ENCODE results near the gene NCK1. TPM values are rescaled to one million over a fixed set of nuclear protein-coding genes. Genes with fewer than 3 reads are reported as not detected.

Gene NCK1
- total RNA-seq, 1 donor from 2014 or later: 24.9 TPM

DNA sequence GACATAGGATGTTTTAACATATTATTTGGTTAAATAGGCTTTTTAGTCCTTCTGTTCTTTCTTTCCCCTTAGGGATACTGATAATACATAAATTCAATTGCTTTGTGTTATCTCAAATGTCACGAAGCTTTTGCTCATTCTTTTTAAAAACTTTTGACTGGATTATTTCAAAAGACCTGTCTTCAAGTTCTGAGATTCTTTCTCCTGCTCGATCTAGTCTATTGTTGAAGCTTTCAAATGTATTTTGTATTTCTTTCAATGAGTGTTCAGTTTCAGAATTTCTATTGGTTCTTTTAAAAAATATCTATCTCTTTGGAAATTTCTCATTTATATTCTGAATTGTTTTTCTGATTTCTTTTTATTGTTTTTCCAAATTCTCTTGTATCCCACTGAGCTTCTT is 112.7 kb downstream of the NCK1 start:
- H3K9me3 Mint-ChIP-seq: peaks cover 12% of the 10 kb centered on the region
- no peaks in the 10 kb centered on the region for H3K27me3 Mint-ChIP-seq (ENCODE audit: low read depth)
- TF ChIP-seq, protein P1, sequence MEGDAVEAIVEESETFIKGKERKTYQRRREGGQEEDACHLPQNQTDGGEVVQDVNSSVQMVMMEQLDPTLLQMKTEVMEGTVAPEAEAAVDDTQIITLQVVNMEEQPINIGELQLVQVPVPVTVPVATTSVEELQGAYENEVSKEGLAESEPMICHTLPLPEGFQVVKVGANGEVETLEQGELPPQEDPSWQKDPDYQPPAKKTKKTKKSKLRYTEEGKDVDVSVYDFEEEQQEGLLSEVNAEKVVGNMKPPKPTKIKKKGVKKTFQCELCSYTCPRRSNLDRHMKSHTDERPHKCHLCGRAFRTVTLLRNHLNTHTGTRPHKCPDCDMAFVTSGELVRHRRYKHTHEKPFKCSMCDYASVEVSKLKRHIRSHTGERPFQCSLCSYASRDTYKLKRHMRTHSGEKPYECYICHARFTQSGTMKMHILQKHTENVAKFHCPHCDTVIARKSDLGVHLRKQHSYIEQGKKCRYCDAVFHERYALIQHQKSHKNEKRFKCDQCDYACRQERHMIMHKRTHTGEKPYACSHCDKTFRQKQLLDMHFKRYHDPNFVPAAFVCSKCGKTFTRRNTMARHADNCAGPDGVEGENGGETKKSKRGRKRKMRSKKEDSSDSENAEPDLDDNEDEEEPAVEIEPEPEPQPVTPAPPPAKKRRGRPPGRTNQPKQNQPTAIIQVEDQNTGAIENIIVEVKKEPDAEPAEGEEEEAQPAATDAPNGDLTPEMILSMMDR (conservative IDR thresholded peaks at IDR 0.05): no peak
- no peak overlapping the region for H3K4me3 Mint-ChIP-seq
- H3K27ac Mint-ChIP-seq (ENCODE audit: unreplicated experiment): no peak overlapping the region
- H3K36me3 Mint-ChIP-seq (ENCODE audit: low read depth): peaks cover 14% of the 10 kb centered on the region
- DNase-seq (ENCODE audit: low read depth, low spot score): no peak
- H3K4me1 Mint-ChIP-seq: peaks cover 3% of the 10 kb centered on the region

DNA sequence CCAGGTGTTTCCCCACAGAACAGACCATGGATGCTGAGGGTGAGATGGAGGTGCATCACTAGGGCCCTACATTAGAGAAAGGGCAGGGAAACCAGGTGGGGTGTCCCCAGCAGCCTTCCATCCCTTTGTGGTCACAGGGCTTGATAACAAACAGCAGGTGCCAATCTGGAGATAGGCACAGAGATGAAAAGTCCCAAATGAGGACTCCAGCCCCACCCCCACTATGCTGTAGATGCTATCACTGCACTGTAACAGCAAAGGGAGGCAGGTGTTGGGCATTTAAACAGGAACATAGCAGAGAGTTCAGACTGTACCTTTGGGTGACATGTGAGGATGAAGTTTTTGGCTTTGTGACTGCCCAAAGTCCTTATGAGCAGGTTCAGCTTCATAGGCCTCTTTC is 117.2 kb downstream of the NCK1 start:
- Mint-ChIP-seq H3K4me3 (no peak overlapping the region), H3K27me3 (ENCODE audit: low read depth) (no peaks in the 10 kb centered on the region), H3K36me3 (ENCODE audit: low read depth) (peaks cover under 1% of the 10 kb centered on the region), H3K27ac (ENCODE audit: unreplicated experiment) (no peak overlapping the region), H3K4me1 (no peaks in the 10 kb centered on the region), H3K9me3 (peaks cover 3% of the 10 kb centered on the region)
- DNase-seq (ENCODE audit: low read depth, low spot score): no peak
- TF ChIP-seq, protein P1 (conservative IDR thresholded peaks at IDR 0.05): no peak

DNA sequence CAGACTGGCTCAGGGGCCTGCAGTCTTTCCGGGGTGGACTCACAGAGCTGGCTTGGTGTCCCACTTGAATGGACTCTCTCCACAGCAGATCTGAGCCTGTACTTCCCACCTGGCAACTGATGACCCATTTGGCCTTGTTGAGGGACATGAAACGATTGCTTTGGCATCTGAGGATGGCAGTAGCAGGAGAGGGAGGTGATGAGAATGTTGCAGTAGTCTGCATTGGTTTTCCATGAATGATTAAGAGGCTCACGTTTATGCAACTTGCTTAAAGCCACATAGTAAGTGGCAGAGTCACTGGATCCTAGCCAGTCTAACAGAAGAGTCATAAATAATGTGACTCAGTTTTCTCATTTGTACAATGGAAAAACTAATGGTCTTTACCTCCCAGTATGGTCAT is 117.7 kb downstream of the NCK1 start:
- peaks cover 3% of the 10 kb centered on the region for H3K9me3 Mint-ChIP-seq
- H3K27me3 Mint-ChIP-seq (ENCODE audit: low read depth): no peaks in the 10 kb centered on the region

DNA sequence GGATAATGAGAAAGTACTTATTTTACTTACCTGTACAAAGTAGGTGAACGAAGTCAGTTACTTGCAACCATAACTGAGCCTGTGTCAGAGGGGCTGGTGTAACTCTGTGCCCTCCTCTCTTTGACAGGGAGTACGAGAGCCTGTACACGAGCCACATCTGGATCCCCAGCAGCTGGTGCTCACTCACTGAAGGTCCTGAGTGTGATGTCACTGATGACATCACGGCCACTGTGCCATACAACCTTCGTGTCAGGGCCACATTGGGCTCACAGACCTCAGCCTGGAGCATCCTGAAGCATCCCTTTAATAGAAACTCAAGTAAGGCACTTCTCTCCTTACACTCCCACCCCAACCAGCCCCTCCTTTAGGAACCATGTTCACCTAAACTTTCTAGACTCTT is 120.0 kb downstream of the NCK1 start:
- DNase-seq (ENCODE audit: low read depth, low spot score): no peak
- no peaks in the 10 kb centered on the region for H3K27me3 Mint-ChIP-seq (ENCODE audit: low read depth)
- no peak overlapping the region for H3K27ac Mint-ChIP-seq (ENCODE audit: unreplicated experiment)
- TF ChIP-seq, protein P1 (conservative IDR thresholded peaks at IDR 0.05): no peak
- peaks cover 3% of the 10 kb centered on the region for H3K4me1 Mint-ChIP-seq
- no peak overlapping the region for H3K4me3 Mint-ChIP-seq
- H3K9me3 Mint-ChIP-seq: peaks cover 2% of the 10 kb centered on the region
- H3K36me3 Mint-ChIP-seq (ENCODE audit: low read depth): peaks cover 9% of the 10 kb centered on the region

More for the DNA sequence above, 117.7 kb downstream of the NCK1 start:
- TF ChIP-seq, protein P1 (conservative IDR thresholded peaks at IDR 0.05): no peak
- Mint-ChIP-seq H3K27ac (ENCODE audit: unreplicated experiment) (no peak overlapping the region), H3K4me3 (no peak overlapping the region), H3K36me3 (ENCODE audit: low read depth) (peaks cover 3% of the 10 kb centered on the region), H3K4me1 (no peaks in the 10 kb centered on the region)
- DNase-seq (ENCODE audit: low read depth, low spot score): no peak

DNA sequence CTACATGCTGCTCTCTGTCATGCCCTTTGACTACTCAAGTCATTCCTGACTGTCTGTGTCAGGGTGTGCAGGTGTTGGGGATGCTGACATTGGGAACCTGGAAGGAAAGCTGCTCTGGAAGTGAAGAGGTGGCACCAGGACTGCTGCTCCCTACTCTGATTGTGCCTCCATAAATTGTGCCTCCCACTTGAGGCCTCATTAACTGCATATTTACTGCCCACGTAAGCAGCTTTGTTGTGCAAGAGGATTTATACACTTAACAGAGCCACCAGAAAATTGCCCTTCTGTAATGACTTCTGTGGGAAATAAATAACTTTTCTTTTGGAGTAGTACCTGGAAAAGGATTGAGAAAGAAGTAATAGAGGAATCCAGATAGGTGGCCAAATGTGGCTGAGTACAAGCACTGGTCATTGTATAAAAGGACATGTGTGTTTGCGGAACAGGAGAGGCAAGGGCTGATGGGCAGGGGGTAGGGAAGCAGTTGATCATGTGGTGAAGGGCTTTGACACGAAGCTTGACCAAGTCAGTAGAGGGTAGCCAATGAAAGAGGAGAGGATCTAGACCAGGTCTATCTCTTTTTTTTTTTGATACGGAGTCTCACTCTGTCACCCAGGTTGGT is 120.6 kb downstream of the NCK1 start:
- TF ChIP-seq, protein P1 (conservative IDR thresholded peaks at IDR 0.05): no peak

More for the DNA sequence above, 120.6 kb downstream of the NCK1 start:
- peaks cover 5% of the 10 kb centered on the region for H3K9me3 Mint-ChIP-seq
- H3K4me3 Mint-ChIP-seq: no peak overlapping the region
- no peak for DNase-seq (ENCODE audit: low read depth, low spot score)
- peaks cover 3% of the 10 kb centered on the region for H3K4me1 Mint-ChIP-seq
- peak overlapping the region; percentile 51 for H3K27ac Mint-ChIP-seq (ENCODE audit: unreplicated experiment)
- H3K36me3 Mint-ChIP-seq (ENCODE audit: low read depth): peaks cover 11% of the 10 kb centered on the region
- H3K27me3 Mint-ChIP-seq (ENCODE audit: low read depth): no peaks in the 10 kb centered on the region
